NCI-H2171 (cell line): ENCODE data around the gene PPAT.
"Not testable (repeated sequence)": the region's sequence is repeated elsewhere in the genome, so short reads cannot be mapped to it uniquely, and the experiment has no call there.

Source experiments
- DNase-seq: peaks from one replicate; lab custom pipeline; 2025; lab: John Stamatoyannopoulos, UW

Gene PPAT

GRCh38 chr4:56435140-56435926, at the start of gene PPAT:
TSS of gene PPAT (minus strand) at chr4:56435615. CDS start at chr4:56435477, 138 bp downstream.
- peak; percentile 81 for DNase-seq

- DNase-seq, result no peak
These were observed 45.3 kb upstream of the PPAT start for GRCh38 chr4:56480691-56481090.

GRCh38 chr4:56477192-56477702, 41.8 kb upstream of the PPAT start:
- DNase-seq, result no peak

GRCh38 chr4:56475917-56476316, 40.5 kb upstream of the PPAT start:
- no peak for DNase-seq

- DNase-seq, result no peak
These were observed 34.2 kb upstream of the PPAT start for GRCh38 chr4:56469489-56470210.

- DNase-seq, result no peak
These were observed 32.6 kb upstream of the PPAT start for GRCh38 chr4:56468097-56468422.

- peak; percentile 52 for DNase-seq
These were observed 32.1 kb upstream of the PPAT start, which contains the start of gene SRP72 for GRCh38 chr4:56467284-56468096. TSS of gene SRP72 (plus strand) at chr4:56467617. CDS start at chr4:56467636, 19 bp downstream.

GRCh38 chr4:56466910-56467283, 31.5 kb upstream of the PPAT start:
- DNase-seq, result no peak

- peak; percentile 0 for DNase-seq
These were observed 30.9 kb upstream of the PPAT start for GRCh38 chr4:56466296-56466761.

GRCh38 chr4:56465599-56466295, 30.3 kb upstream of the PPAT start:
- DNase-seq, result no peak

- no peak for DNase-seq
These were observed 29.2 kb upstream of the PPAT start for GRCh38 chr4:56464581-56464980.

- DNase-seq, result no peak
These were observed 28.3 kb upstream of the PPAT start for GRCh38 chr4:56463711-56464110.

- no peak for DNase-seq
These were observed 26.7 kb upstream of the PPAT start for GRCh38 chr4:56462157-56462556.

GRCh38 chr4:56460085-56460484, 24.7 kb upstream of the PPAT start:
- DNase-seq, result no peak

GRCh38 chr4:56450342-56450741, 14.9 kb upstream of the PPAT start:
- DNase-seq, result no peak

GRCh38 chr4:56449475-56449874, 14.1 kb upstream of the PPAT start:
- DNase-seq, result not testable (repeated sequence)

- no peak for DNase-seq
These were observed 12.9 kb upstream of the PPAT start for GRCh38 chr4:56448301-56448700.

- no peak for DNase-seq
These were observed 10.3 kb upstream of the PPAT start for GRCh38 chr4:56445699-56446098.

- no peak for DNase-seq
These were observed 9.3 kb upstream of the PPAT start for GRCh38 chr4:56444719-56445118.

- DNase-seq, result no peak
These were observed 5.6 kb upstream of the PPAT start for GRCh38 chr4:56440983-56441382.

- DNase-seq, result no peak
These were observed 3.4 kb upstream of the PPAT start for GRCh38 chr4:56438766-56439165.
